Nephron (organoid): ENCODE results near the gene CXADR.
"Not testable (repeated sequence)": the region's sequence is repeated elsewhere in the genome, so short reads cannot be mapped to it uniquely, and the experiment has no call there.

Source experiments
- H3K27ac Mint-ChIP-seq, 3 experiments: 2 replicates each; pipeline ENCODE4 v1.8.0; 2020; ENCODE audit warnings: mixed read lengths in 3 of 3, mild to moderate bottlenecking in 2 of 3, moderate library complexity in 1 of 3
- H3K27me3 Mint-ChIP-seq: 2 replicates; pipeline ENCODE4 v1.8.0; 2021; ENCODE audit warnings: low read depth, mild to moderate bottlenecking, moderate library complexity, mixed read lengths
- H3K36me3 Mint-ChIP-seq: 2 replicates; pipeline ENCODE4 v1.8.0; 2020; ENCODE audit warnings: low read depth, mixed read lengths
- H3K4me1 Mint-ChIP-seq: 2 replicates; pipeline ENCODE4 v1.8.0; 2020; ENCODE audit warnings: mixed read lengths
- H3K4me3 Mint-ChIP-seq, 3 experiments: 2 replicates each; pipeline ENCODE4 v1.8.0; 2020; ENCODE audit warnings: mild to moderate bottlenecking in 3 of 3, mixed read lengths in 3 of 3, moderate library complexity in 2 of 3
- H3K9me3 Mint-ChIP-seq: 2 replicates; pipeline ENCODE4 v1.8.0; 2020; ENCODE audit warnings: mixed read lengths
- CTCF ChIP-seq, 3 experiments: fragments of 200-600 bp; sonication (generic); IDR thresholded peaks; one replicate each; pipeline ENCODE4 v1.5.0; 2021; ENCODE audit warnings: antibody characterized with exemption in 3 of 3; ENCODE audit not compliant: unreplicated experiment in 3 of 3

CXADR gene

GRCh38 chr21:17507591-17507990 lies 5.3 kb upstream of the CXADR start:
- H3K27ac Mint-ChIP-seq, result no peak overlapping the region
- peaks cover 7% of the 10 kb centered on the region for H3K9me3 Mint-ChIP-seq
- peaks cover 32% of the 10 kb centered on the region for H3K27me3 Mint-ChIP-seq
- H3K36me3 Mint-ChIP-seq, result peaks cover 3% of the 10 kb centered on the region
- H3K4me1 Mint-ChIP-seq, result no peaks in the 10 kb centered on the region
- TF ChIP-seq CTCF (IDR thresholded peaks at IDR 0.05; ENCODE audit: unreplicated experiment in 3 of 3), result no peak
- no peak overlapping the region for H3K4me3 Mint-ChIP-seq

GRCh38 chr21:17513214-17514123 lies 626 bp downstream of the CXADR start:
- TF ChIP-seq CTCF (IDR thresholded peaks at IDR 0.05; ENCODE audit: unreplicated experiment in 3 of 3), result no peak
- no peaks in the 10 kb centered on the region for H3K36me3 Mint-ChIP-seq
- peak overlapping the region; percentile 37 to 94 (median 55) for H3K27ac Mint-ChIP-seq

GRCh38 chr21:17514124-17514845 lies 1.4 kb downstream of the CXADR start:
- Mint-ChIP-seq H3K36me3 (no peaks in the 10 kb centered on the region), H3K27ac (peak overlapping the region; percentile 37 to 94 (median 55)), H3K27me3 (peaks cover 39% of the 10 kb centered on the region), H3K4me1 (peaks cover 10% of the 10 kb centered on the region), H3K9me3 (no peaks in the 10 kb centered on the region), H3K4me3 (peak overlapping the region; percentile 87 to 98 (median 98))
- no peak for TF ChIP-seq CTCF (IDR thresholded peaks at IDR 0.05; ENCODE audit: unreplicated experiment in 3 of 3)

More at GRCh38 chr21:17513214-17514123, 626 bp downstream of the CXADR start:
- Mint-ChIP-seq H3K27me3 (peaks cover 39% of the 10 kb centered on the region), H3K4me1 (peaks cover 10% of the 10 kb centered on the region), H3K4me3 (peak overlapping the region; percentile 89 to 98 (median 98)), H3K9me3 (no peaks in the 10 kb centered on the region)

- H3K4me3 Mint-ChIP-seq, H3K36me3 Mint-ChIP-seq, H3K27ac Mint-ChIP-seq, H3K9me3 Mint-ChIP-seq: not testable (repeated sequence)
- Mint-ChIP-seq H3K27me3 (peaks cover 15% of the 10 kb centered on the region), H3K4me1 (peaks cover 10% of the 10 kb centered on the region)
These were observed 4.2 kb downstream of the CXADR start for GRCh38 chr21:17517008-17517407.

- H3K36me3 Mint-ChIP-seq, result peaks cover 5% of the 10 kb centered on the region
- peaks cover 2% of the 10 kb centered on the region for H3K27me3 Mint-ChIP-seq
These were observed 6.4 kb downstream of the CXADR start for GRCh38 chr21:17519208-17519738.

More at GRCh38 chr21:17519208-17519738, 6.4 kb downstream of the CXADR start:
- no peak for TF ChIP-seq CTCF (IDR thresholded peaks at IDR 0.05; ENCODE audit: unreplicated experiment in 3 of 3)
- no peak overlapping the region for H3K4me3 Mint-ChIP-seq
- no peak overlapping the region for H3K27ac Mint-ChIP-seq
- H3K9me3 Mint-ChIP-seq, result no peaks in the 10 kb centered on the region
- peaks cover 2% of the 10 kb centered on the region for H3K4me1 Mint-ChIP-seq
